B cell (primary cell): ENCODE measurements around the gene CACNA2D1.

Experiments used
- EZH2 ChIP-seq: IDR thresholded peaks from 2 replicates; pipeline ENCODE4 v1.6.1; 2012; ENCODE audit warnings: borderline replicate concordance, low read depth, mild to moderate bottlenecking, moderate library complexity, low read length; ENCODE audit not compliant: insufficient read depth, poor library complexity, severe bottlenecking
- TF ChIP-seq, protein P1 (sequence below): fragments of 200-600 bp; IDR thresholded peaks from one replicate; pipeline ENCODE4 v1.8.0; 2022; ENCODE audit warnings: antibody characterized with exemption, mild to moderate bottlenecking

DNA sequence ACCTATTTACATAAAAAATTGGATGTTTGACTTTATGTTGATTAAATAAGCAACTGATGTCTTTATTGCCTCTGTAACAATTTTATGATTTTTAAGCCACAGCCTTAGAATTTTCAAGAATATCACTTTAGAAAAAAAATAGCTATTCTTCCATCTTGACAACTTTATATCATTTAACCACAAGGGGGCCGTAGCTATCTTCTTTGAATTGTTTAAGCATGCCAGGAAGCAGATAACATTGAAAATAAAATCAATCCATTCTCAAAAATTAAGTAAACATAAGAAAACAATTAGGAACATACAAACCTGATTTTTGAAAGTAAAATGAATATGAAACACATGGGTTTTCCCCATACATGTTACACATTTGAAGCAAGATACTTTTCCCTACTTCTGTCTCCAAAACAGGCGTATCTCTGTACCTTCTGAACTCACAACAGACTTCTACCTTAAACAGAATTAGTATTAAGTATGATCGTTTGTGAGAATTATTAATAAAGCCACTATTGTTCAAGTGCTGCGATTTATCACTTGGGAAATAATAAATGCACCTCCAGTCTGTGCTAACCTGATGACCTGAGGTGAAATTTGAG, 209.0 kb downstream of the CACNA2D1 start:
- TF ChIP-seq, protein P1, sequence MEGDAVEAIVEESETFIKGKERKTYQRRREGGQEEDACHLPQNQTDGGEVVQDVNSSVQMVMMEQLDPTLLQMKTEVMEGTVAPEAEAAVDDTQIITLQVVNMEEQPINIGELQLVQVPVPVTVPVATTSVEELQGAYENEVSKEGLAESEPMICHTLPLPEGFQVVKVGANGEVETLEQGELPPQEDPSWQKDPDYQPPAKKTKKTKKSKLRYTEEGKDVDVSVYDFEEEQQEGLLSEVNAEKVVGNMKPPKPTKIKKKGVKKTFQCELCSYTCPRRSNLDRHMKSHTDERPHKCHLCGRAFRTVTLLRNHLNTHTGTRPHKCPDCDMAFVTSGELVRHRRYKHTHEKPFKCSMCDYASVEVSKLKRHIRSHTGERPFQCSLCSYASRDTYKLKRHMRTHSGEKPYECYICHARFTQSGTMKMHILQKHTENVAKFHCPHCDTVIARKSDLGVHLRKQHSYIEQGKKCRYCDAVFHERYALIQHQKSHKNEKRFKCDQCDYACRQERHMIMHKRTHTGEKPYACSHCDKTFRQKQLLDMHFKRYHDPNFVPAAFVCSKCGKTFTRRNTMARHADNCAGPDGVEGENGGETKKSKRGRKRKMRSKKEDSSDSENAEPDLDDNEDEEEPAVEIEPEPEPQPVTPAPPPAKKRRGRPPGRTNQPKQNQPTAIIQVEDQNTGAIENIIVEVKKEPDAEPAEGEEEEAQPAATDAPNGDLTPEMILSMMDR, result peak; percentile 21
- TF ChIP-seq EZH2, result no peak
